Parathyroid adenoma (tissue), 2 donors: ENCODE measurements around the gene OBSCN.
"Not testable (repeated sequence)": the region's sequence is repeated elsewhere in the genome, so short reads cannot be mapped to it uniquely, and the experiment has no call there.

Experiments
- H2AFZ ChIP-seq: fragments of 300-600 bp; sonication (generic); one replicate; pipeline ENCODE4 v1.7.0; 2017; ENCODE audit warnings: antibody characterized with exemption, mild to moderate bottlenecking
- H3K27ac ChIP-seq: fragments of 300-600 bp; sonication (generic); one replicate; pipeline ENCODE4 v1.7.0; 2017
- H3K27me3 ChIP-seq: fragments of 300-600 bp; sonication (generic); one replicate; pipeline ENCODE4 v1.7.0; 2017; ENCODE audit warnings: low read length; ENCODE audit not compliant: control insufficient read depth, insufficient read depth
- H3K36me3 ChIP-seq: fragments of 300-600 bp; sonication (generic); one replicate; pipeline ENCODE4 v1.7.0; 2017; ENCODE audit warnings: low read length; ENCODE audit not compliant: control insufficient read depth, insufficient read depth
- H3K4me1 ChIP-seq: fragments of 300-600 bp; sonication (generic); one replicate; pipeline ENCODE4 v1.7.0; 2017; ENCODE audit warnings: control low read depth
- H3K4me2 ChIP-seq: fragments of 300-600 bp; sonication (generic); one replicate; pipeline ENCODE4 v1.7.0; 2017; ENCODE audit warnings: low read length
- H3K4me3 ChIP-seq: fragments of 300-600 bp; sonication (generic); one replicate; pipeline ENCODE4 v1.7.0; 2017; ENCODE audit warnings: low read depth, low read length
- H3K79me2 ChIP-seq: fragments of 300-600 bp; sonication (generic); one replicate; pipeline ENCODE4 v1.7.0; 2017; ENCODE audit warnings: control low read depth
- H3K9ac ChIP-seq: fragments of 300-600 bp; sonication (generic); one replicate; pipeline ENCODE4 v1.7.0; 2017; ENCODE audit warnings: mild to moderate bottlenecking
- H3K9me3 ChIP-seq: fragments of 300-600 bp; sonication (generic); one replicate; pipeline ENCODE4 v1.7.0; 2017; ENCODE audit warnings: low read length; ENCODE audit not compliant: control insufficient read depth
- TF ChIP-seq, protein P1 (sequence below): fragments of 300-600 bp; sonication (generic); IDR thresholded peaks from one replicate; pipeline ENCODE4 v1.7.0; 2017; ENCODE audit warnings: antibody characterized with exemption, mild to moderate bottlenecking
- donor health status: primary hyperparathyroidism.

OBSCN gene

DNA sequence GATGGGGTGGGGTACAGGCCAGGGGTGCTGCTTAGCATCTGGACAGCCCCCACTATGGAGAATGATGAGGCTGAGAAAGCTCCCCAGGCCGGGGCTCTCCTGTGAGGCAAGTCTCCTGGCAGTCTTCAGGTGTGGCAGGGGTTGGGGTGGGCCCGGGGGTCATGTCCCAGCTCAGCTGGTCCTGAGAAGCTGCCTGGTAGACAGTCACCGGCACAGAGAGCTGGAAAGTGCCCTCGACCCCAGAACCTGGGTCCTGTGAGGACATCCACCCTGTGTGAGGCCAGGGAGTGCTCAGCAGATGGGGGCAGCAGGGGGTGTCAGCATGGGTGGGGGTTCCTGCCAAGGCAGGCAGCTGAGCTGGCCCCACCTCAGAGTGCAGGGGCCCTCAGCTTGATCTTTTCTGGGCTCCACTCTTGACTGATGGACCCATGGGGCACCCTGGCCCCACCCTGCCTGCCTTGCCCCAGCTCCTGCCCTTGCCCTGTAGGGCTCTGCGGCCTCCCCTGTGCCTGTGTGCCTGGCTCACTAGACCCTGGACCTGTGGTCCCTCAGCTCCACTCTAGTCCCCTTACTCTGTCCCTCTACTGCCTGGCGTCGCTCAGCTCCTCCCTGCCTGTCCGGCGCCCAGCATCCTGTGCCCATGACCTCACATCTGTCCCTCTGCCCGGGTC is 36.5 kb upstream of the OBSCN start:
- TF ChIP-seq, protein P1, sequence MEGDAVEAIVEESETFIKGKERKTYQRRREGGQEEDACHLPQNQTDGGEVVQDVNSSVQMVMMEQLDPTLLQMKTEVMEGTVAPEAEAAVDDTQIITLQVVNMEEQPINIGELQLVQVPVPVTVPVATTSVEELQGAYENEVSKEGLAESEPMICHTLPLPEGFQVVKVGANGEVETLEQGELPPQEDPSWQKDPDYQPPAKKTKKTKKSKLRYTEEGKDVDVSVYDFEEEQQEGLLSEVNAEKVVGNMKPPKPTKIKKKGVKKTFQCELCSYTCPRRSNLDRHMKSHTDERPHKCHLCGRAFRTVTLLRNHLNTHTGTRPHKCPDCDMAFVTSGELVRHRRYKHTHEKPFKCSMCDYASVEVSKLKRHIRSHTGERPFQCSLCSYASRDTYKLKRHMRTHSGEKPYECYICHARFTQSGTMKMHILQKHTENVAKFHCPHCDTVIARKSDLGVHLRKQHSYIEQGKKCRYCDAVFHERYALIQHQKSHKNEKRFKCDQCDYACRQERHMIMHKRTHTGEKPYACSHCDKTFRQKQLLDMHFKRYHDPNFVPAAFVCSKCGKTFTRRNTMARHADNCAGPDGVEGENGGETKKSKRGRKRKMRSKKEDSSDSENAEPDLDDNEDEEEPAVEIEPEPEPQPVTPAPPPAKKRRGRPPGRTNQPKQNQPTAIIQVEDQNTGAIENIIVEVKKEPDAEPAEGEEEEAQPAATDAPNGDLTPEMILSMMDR: no peak
- H3K4me1 ChIP-seq: no peaks in the 10 kb centered on the region
- no peaks in the 10 kb centered on the region for H3K36me3 ChIP-seq
- H3K9ac ChIP-seq: no peak overlapping the region
- H3K4me3 ChIP-seq: no peak overlapping the region
- no peak overlapping the region for H3K27ac ChIP-seq
- no peaks in the 10 kb centered on the region for H3K9me3 ChIP-seq
- no peaks in the 10 kb centered on the region for H3K79me2 ChIP-seq
- no peak overlapping the region for H2AFZ ChIP-seq
- no peaks in the 10 kb centered on the region for H3K27me3 ChIP-seq
- no peak overlapping the region for H3K4me2 ChIP-seq

DNA sequence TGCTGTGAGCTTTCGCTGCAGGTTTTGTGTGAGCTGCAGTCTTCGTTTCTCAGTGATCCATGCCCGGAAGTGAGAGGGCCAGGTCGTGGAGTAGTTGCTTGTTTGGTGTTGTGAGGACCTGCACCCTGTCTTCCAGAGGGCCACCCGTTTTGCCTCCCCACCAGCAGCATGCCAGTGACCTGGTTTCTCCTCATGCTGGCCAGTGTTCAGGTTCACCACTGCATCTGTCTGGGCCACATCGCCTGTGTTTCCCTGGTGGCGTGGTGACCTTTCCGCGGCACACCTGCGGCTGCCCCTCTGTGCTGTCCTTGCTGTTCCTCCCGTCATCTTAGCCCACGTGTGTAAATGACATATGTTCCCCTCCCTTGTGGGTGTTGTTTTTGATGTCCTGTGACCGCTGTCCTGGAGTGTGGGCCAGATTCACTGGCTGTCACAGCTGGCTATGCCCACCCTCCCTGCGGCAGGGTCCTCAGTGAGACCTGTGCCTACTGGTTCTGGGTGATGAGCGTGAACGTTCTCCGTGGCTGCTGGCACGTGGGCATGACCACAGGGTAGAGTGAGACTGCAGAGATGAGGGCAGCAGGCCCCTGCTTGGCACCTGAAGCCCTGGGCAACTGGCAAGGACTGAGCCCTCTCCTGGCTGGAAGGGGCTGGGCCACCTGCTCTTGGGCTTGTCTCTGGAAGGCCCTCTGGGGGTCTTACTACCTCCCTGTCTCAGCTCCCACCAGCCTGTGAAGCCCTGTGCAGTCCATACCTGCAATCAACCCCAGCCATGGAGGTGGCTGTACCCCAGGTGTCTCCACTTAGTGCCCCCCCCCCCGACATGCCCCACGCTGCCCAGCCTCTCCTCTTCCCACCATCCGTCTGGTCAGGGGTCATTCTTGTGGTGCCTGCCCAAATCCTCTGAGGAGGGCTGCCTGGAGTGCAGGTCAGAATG is 35.0 kb upstream of the OBSCN start:
- Histone ChIP-seq H3K36me3 (no peaks in the 10 kb centered on the region), H3K4me1 (no peaks in the 10 kb centered on the region), H3K4me2 (no peak overlapping the region), H2AFZ (no peak overlapping the region), H3K27me3 (no peaks in the 10 kb centered on the region), H3K4me3 (no peak overlapping the region), H3K9me3 (no peaks in the 10 kb centered on the region), H3K79me2 (no peaks in the 10 kb centered on the region), H3K9ac (no peak overlapping the region), H3K27ac (no peak overlapping the region)
- TF ChIP-seq, protein P1: no peak

DNA sequence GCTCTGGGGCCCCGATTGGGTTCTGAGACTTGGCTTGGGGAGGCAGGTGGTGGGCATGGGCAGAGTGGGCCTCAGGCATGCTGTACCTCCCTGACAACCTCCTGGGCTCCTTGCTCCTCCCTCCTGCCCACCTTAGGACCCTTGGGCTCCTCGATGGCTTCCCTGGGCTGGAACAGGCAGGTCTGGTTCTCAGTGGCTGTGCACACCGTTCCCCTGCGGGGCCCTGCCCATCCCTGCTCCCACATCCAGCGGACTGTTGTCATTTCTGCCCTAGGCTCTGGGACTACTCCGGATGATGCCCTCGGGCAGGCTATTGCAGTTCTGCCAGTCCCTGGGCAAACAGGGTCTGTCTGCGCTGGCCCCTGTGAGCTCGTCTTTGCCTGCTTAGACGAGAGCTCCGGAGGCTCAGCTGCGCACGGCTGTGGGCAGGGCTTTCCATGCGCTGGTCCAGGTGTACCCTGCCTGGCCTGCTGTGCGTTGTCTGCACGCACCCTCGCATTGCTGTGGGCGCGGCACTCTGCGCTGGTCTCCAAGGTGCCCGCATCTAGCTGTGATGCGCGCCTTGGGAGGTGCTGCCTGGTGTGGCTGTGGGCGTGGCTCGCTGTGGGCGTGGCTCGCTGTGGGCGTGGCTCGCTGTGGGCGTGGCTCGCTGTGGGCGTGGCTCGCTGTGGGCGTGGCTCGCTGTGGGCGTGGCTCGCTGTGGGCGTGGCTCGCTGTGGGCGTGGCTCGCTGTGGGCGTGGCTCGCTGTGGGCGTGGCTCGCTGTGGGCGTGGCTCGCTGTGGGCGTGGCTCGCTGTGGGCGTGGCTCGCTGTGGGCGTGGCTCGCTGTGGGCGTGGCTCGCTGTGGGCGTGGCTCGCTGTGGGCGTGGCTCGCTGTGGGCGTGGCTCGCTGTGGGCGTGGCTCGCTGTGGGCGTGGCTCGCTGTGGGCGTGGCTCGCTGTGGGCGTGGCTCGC is 34.0 kb upstream of the OBSCN start:
- H3K9ac ChIP-seq, H3K79me2 ChIP-seq, H3K4me1 ChIP-seq, H3K4me3 ChIP-seq, H3K36me3 ChIP-seq, H3K27ac ChIP-seq, H3K4me2 ChIP-seq, H3K27me3 ChIP-seq, H3K9me3 ChIP-seq, H2AFZ ChIP-seq: not testable (repeated sequence)

DNA sequence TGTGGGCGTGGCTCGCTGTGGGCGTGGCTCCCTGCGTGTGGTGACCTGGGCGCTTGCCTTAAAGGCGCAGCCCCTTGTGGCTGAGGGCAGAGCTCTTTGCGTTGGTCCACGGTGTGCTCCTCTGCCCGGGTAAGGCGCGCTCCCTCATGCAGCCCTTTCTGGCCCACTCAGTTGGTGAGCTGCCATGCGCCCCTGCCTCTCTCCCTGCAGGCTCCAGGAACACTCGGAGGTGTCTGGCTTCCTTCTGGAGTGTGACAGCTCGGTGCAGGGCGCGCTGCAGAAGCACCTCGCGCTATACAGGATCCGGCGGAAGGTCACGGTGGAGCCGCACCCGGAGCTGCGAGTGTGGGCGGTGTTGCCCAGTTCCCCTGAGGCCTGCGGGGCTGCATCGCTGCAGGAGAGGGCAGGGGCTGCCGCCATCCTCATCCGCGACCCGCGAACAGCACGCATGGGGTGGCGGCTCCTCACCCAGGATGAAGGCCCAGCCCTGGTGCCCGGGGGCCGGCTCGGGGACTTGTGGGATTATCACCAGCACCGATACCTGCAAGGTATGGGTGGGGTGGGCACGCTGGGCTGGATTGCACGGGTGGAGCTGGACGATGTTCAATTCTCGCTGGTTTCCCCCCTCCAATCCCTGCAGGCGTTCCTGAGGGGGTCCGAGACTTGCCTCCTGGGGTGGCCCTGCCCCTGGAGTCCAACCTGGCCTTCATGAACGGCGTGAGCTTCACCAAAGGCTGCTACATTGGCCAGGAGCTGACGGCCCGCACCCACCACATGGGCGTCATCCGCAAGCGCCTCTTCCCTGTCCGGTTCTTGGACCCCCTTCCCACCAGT is 33.1 kb upstream of the OBSCN start:
- Histone ChIP-seq H3K4me1 (peaks cover 3% of the 10 kb centered on the region), H3K36me3 (no peaks in the 10 kb centered on the region), H3K27me3 (no peaks in the 10 kb centered on the region), H3K79me2 (no peaks in the 10 kb centered on the region), H3K27ac (no peak overlapping the region), H3K9me3 (no peaks in the 10 kb centered on the region), H2AFZ (no peak overlapping the region), H3K4me2 (no peak overlapping the region), H3K9ac (no peak overlapping the region), H3K4me3 (no peak overlapping the region)
- TF ChIP-seq, protein P1: no peak
